B cell (primary cell): ENCODE results near the gene ADPRS. TPM values are rescaled to one million over a fixed set of nuclear protein-coding genes. Genes with fewer than 3 reads are reported as not detected.

ENCODE experiments used
- ATAC-seq: fragments of 200-7000 bp; cut with Tn5 transposase; one replicate; pipeline ENCODE4 v1.10.0; 2021; ENCODE audit warnings: low read depth, mild to moderate bottlenecking, moderate number of reproducible peaks, moderate library complexity
- CTCF ChIA-PET: fragments of 350-600 bp; sonication (Branson Sonifier 250); formaldehyde crosslinking; loops from one replicate; lab custom pipeline; 2021; ENCODE audit warnings: antibody characterized with exemption, inconsistent platforms; lab: Charles Lee
- POLR2A ChIA-PET: fragments of 350-600 bp; sonication (Branson Sonifier 250); formaldehyde crosslinking; loops from one replicate; lab custom pipeline; 2021; ENCODE audit warnings: antibody characterized with exemption; lab: Charles Lee
- DNase-seq: peaks from one replicate; pipeline ENCODE4 v3.0.0; 2013
- H2AFZ ChIP-seq: 2 replicates; pipeline ENCODE4 v1.6.1; 2012; ENCODE audit warnings: mild to moderate bottlenecking, low read depth, low read length; ENCODE audit not compliant: insufficient read depth, poor library complexity, severe bottlenecking
- H3K27ac ChIP-seq, 2 donors: 1 replicate in 1 of 2; 2 replicates in 1 of 2; pipeline ENCODE4 v1.5.1; 2012 to 2013; ENCODE audit warnings: low read length in 2 of 2, mild to moderate bottlenecking in 2 of 2, moderate library complexity in 1 of 2
- H3K27me3 ChIP-seq, 4 experiments: fragments of 200-600 bp in 1 of 4; sonication (generic) in 1 of 4; replicated peaks in 1 of 4; 1 replicate in 2 of 4; 2 replicates in 2 of 4; pipeline versions ENCODE4 v1.6.1 to v1.7.0; 2013 to 2016; ENCODE audit warnings: low read length in 3 of 4, mild to moderate bottlenecking in 2 of 4, mixed read lengths in 1 of 4, moderate library complexity in 1 of 4; ENCODE audit not compliant: insufficient read depth in 4 of 4, control insufficient read depth in 3 of 4; ENCODE audit errors: control extremely low read depth in 1 of 4
- H3K36me3 ChIP-seq, 2 experiments: replicated peaks in 1 of 2; 1 replicate in 1 of 2; 2 replicates in 1 of 2; pipeline versions ENCODE4 v1.6.1 to v1.7.1; 2013; ENCODE audit warnings: low read length in 1 of 2; ENCODE audit not compliant: insufficient read depth in 2 of 2, control insufficient read depth in 1 of 2; ENCODE audit errors: control extremely low read depth in 1 of 2, extremely low read depth in 1 of 2
- H3K4me1 ChIP-seq, 2 donors: fragments of 200-600 bp in 1 of 2; sonication (generic) in 1 of 2; 1 replicate in 1 of 2; 2 replicates in 1 of 2; pipeline versions ENCODE4 v1.5.1 to v1.6.1; 2013 to 2017; ENCODE audit warnings: low read length in 2 of 2; ENCODE audit not compliant: control insufficient read depth in 2 of 2, insufficient read depth in 2 of 2
- H3K4me2 ChIP-seq: replicated peaks from 2 replicates; pipeline ENCODE3; 2012; ENCODE audit warnings: mild to moderate bottlenecking, low read depth, low read length; ENCODE audit not compliant: poor library complexity, severe bottlenecking
- H3K4me3 ChIP-seq, 5 experiments: fragments of 200-600 bp in 1 of 5; sonication (generic) in 1 of 5; 1 replicate in 3 of 5; 2 replicates in 2 of 5; pipeline versions ENCODE4 v1.5.1 to v1.7.0; 2011 to 2016; ENCODE audit warnings: low read length in 4 of 5, mild to moderate bottlenecking in 4 of 5, low read depth in 2 of 5, control low read depth in 1 of 5, moderate library complexity in 1 of 5; ENCODE audit not compliant: insufficient read depth in 1 of 5; ENCODE audit errors: control extremely low read depth in 1 of 5, extremely low read depth in 1 of 5
- H3K79me2 ChIP-seq: fragments of 200-600 bp; sonication (generic); one replicate; pipeline ENCODE4 v1.6.0; 2016; ENCODE audit warnings: low read length; ENCODE audit not compliant: control insufficient read depth, insufficient read depth
- H3K9ac ChIP-seq: fragments of 200-600 bp; sonication (generic); 2 replicates; pipeline ENCODE4 v1.6.1; 2017; ENCODE audit warnings: mild to moderate bottlenecking, low read length, moderate library complexity
- H3K9me3 ChIP-seq, 3 donors: one replicate each; pipeline versions ENCODE4 v1.6.1 to v1.7.1; 2013; ENCODE audit warnings: low read length in 2 of 3; ENCODE audit not compliant: control insufficient read depth in 2 of 3, insufficient read depth in 1 of 3; ENCODE audit errors: control extremely low read depth in 1 of 3
- H4K20me1 ChIP-seq: 2 replicates; pipeline ENCODE4 v1.6.0; 2012; ENCODE audit warnings: mild to moderate bottlenecking, low read length; ENCODE audit not compliant: insufficient read depth, control insufficient read depth, poor library complexity, severe bottlenecking
- H3K27ac Mint-ChIP-seq: one replicate; pipeline ENCODE4 v1.8.0; 2021; ENCODE audit warnings: mixed read lengths
- H3K27me3 Mint-ChIP-seq: one replicate; pipeline ENCODE4 v1.8.0; 2021; ENCODE audit warnings: mixed read lengths
- H3K4me1 Mint-ChIP-seq: one replicate; pipeline ENCODE4 v1.8.0; 2021; ENCODE audit warnings: mixed read lengths
- H3K4me3 Mint-ChIP-seq: one replicate; pipeline ENCODE4 v1.8.0; 2021; ENCODE audit warnings: mixed read lengths
- H3K9me3 Mint-ChIP-seq: one replicate; pipeline ENCODE4 v1.8.0; 2022; ENCODE audit warnings: mixed read lengths; ENCODE audit not compliant: insufficient read depth
- CTCF ChIP-seq: fragments of 200-600 bp; IDR thresholded peaks from one replicate; pipeline ENCODE4 v1.8.0; 2022; ENCODE audit warnings: antibody characterized with exemption, mild to moderate bottlenecking
- EZH2 ChIP-seq: IDR thresholded peaks from 2 replicates; pipeline ENCODE4 v1.6.1; 2012; ENCODE audit warnings: borderline replicate concordance, low read depth, mild to moderate bottlenecking, moderate library complexity, low read length; ENCODE audit not compliant: insufficient read depth, poor library complexity, severe bottlenecking
- WGBS: methylation state at CpG from one replicate; pipeline ENCODE4 v1.1.5; 2013; ENCODE audit warnings: missing lambda C conversion rate; ENCODE audit not compliant: insufficient coverage; 5-methylcytosine and 5-hydroxymethylcytosine counted together
- intact Hi-C: fragments of 100-400 bp; cut with micrococcal nuclease; formaldehyde crosslinking; loops from one replicate; pipeline ENCODE4 v1.10.0; 2022
- polyA plus RNA-seq: library from polyadenylated mRNA; depleted of rRNA; stranded (reverse); fragments of >200 nt; gene quantifications from 2 replicates; pipeline ENCODE4 v1.2.3, GENCODE V29; 2012
- total RNA-seq, 2 donors: library from RNA; stranded (reverse); fragments of 120-200 nt in 1 of 2; gene quantifications; 1 replicate in 1 of 2; 2 replicates in 1 of 2; pipeline versions ENCODE4 v1.2.3 to v1.2.4, GENCODE V29; 2013 to 2022

ADPRS gene
- total and polyA plus RNA-seq, 2 donors (not counting 1 experiment from before 2014, with no cell fraction given), result 15.0 to 20.9 TPM

GRCh38 chr1:36055706-36056105 lies 33.0 kb upstream of the ADPRS start:
- Mint-ChIP-seq H3K27me3 (no peaks in the 10 kb centered on the region), H3K4me3 (no peak overlapping the region), H3K4me1 (no peaks in the 10 kb centered on the region), H3K27ac (no peak overlapping the region), H3K9me3 (no peaks in the 10 kb centered on the region)
- no peak overlapping the region for H3K4me2 ChIP-seq
- intact Hi-C loops, result no loop called here
- H3K27ac ChIP-seq, result no peak overlapping the region
- POLR2A ChIA-PET, result interaction anchor here (0.6 kb wide), 1 partner anchor 1201 kb away, joined by 8 read pairs; no protein-coding TSS in a partner anchor
- no peaks in the 10 kb centered on the region for H3K4me1 ChIP-seq
- WGBS, result no CpG with 5 or more reads among the region's 5 CpGs
- H4K20me1 ChIP-seq, result no peaks in the 10 kb centered on the region
- no peaks in the 10 kb centered on the region for H3K9me3 ChIP-seq
- no peak overlapping the region for H3K4me3 ChIP-seq
- ATAC-seq (no peak), DNase-seq (no peak)
- H3K27me3 ChIP-seq, result no peaks in the 10 kb centered on the region
- no peak overlapping the region for H3K9ac ChIP-seq
- CTCF ChIA-PET, result no interaction called here
- no peaks in the 10 kb centered on the region for H3K79me2 ChIP-seq
- no peak overlapping the region for H2AFZ ChIP-seq
- peaks cover 0 to 17% of the 10 kb centered on the region in 2 experiments for H3K36me3 ChIP-seq
- TF ChIP-seq EZH2 (no peak), CTCF (no peak)

- Mint-ChIP-seq H3K9me3 (no peaks in the 10 kb centered on the region), H3K27ac (no peak overlapping the region), H3K27me3 (no peaks in the 10 kb centered on the region), H3K4me1 (no peaks in the 10 kb centered on the region), H3K4me3 (no peak overlapping the region)
- CTCF ChIA-PET, result no interaction called here
- POLR2A ChIA-PET, result no interaction called here
- no CpG with 5 or more reads among the region's 1 CpG for WGBS
- TF ChIP-seq EZH2 (no peak), CTCF (no peak)
- Histone ChIP-seq H4K20me1 (no peaks in the 10 kb centered on the region), H3K9ac (no peak overlapping the region), H3K4me1 (no peaks in the 10 kb centered on the region), H2AFZ (no peak overlapping the region), H3K27ac (no peak overlapping the region), H3K4me3 (no peak overlapping the region), H3K9me3 (no peaks in the 10 kb centered on the region), H3K4me2 (no peak overlapping the region), H3K36me3 (no peaks in the 10 kb centered on the region), H3K27me3 (no peaks in the 10 kb centered on the region), H3K79me2 (no peaks in the 10 kb centered on the region)
- DNase-seq (no peak), ATAC-seq (no peak)
- intact Hi-C loops, result no loop called here
Observed at GRCh38 chr1:36062315-36062714, 26.4 kb upstream of the ADPRS start.
